A673 (cell line): ENCODE data around the gene ZNF570. TPM values are rescaled to one million over a fixed set of nuclear protein-coding genes. Genes with fewer than 3 reads are reported as not detected.

Experiments
- BruUV-seq: library from RNA; stranded (reverse); fragments of 400-500 nt; replicated peaks from 2 replicates; lab custom pipeline; 2021; lab: Mats Ljungman, UMichigan
- CTCF ChIA-PET: fragments of 300-600 bp; sonication (Branson Sonifier 250); formaldehyde crosslinking; loops from one replicate; lab custom pipeline; 2022; ENCODE audit warnings: antibody characterized with exemption; lab: Charles Lee
- POLR2A ChIA-PET: fragments of 300-600 bp; sonication (Branson Sonifier 250); formaldehyde crosslinking; loops from one replicate; lab custom pipeline; 2022; ENCODE audit warnings: antibody characterized with exemption; ENCODE audit not compliant: low non-redundant PET; lab: Charles Lee
- DNase-seq: peaks from one replicate; pipeline ENCODE4 v3.0.0-alpha.2; 2015; ENCODE audit warnings: low spot score
- H3K27ac ChIP-seq: fragments of 200-600 bp; sonication (generic); 2 replicates; pipeline ENCODE4 v1.5.1; 2016; ENCODE audit warnings: mixed run types, low read depth, mild to moderate bottlenecking, mixed read lengths, antibody characterized with exemption, low read length; ENCODE audit not compliant: poor library complexity, severe bottlenecking
- H3K27me3 ChIP-seq: fragments of 200-600 bp; sonication (generic); replicated peaks from 2 replicates; pipeline ENCODE4 v1.6.1; 2017; ENCODE audit warnings: mixed run types, low read depth, mild to moderate bottlenecking, mixed read lengths, antibody characterized with exemption, low read length; ENCODE audit not compliant: insufficient read depth, poor library complexity
- H3K36me3 ChIP-seq: fragments of 200-600 bp; sonication (generic); 2 replicates; pipeline ENCODE4 v1.6.1; 2016; ENCODE audit warnings: mixed run types, mild to moderate bottlenecking, mixed read lengths, antibody characterized with exemption, low read length; ENCODE audit not compliant: insufficient read depth, poor library complexity, severe bottlenecking
- H3K4me1 ChIP-seq: fragments of 200-600 bp; sonication (generic); 2 replicates; pipeline ENCODE4 v1.6.1; 2017; ENCODE audit warnings: mixed run types, mild to moderate bottlenecking, mixed read lengths, antibody characterized with exemption, low read length; ENCODE audit not compliant: insufficient read depth, poor library complexity, severe bottlenecking
- H3K4me3 ChIP-seq: fragments of 200-600 bp; sonication (generic); 2 replicates; pipeline ENCODE4 v1.5.1; 2016; ENCODE audit warnings: low read depth, mixed run types, mild to moderate bottlenecking, mixed read lengths, low read length; ENCODE audit not compliant: poor library complexity, severe bottlenecking
- H3K9me3 ChIP-seq: fragments of 200-600 bp; sonication (generic); 2 replicates; pipeline ENCODE4 v1.6.1; 2016; ENCODE audit warnings: mixed run types, low read depth, mild to moderate bottlenecking, mixed read lengths, antibody characterized with exemption, low read length; ENCODE audit not compliant: poor library complexity, severe bottlenecking
- EZH2 ChIP-seq: fragments of 200-600 bp; sonication (generic); IDR thresholded peaks from 2 replicates; pipeline ENCODE4 v1.6.1; 2017; ENCODE audit warnings: borderline replicate concordance, low read depth, mild to moderate bottlenecking, mixed read lengths, antibody characterized with exemption, low read length; ENCODE audit not compliant: poor library complexity, severe bottlenecking
- intact Hi-C: fragments of 100-400 bp; cut with micrococcal nuclease; formaldehyde crosslinking; loops from one replicate; pipeline ENCODE4 v1.10.0; 2022; ENCODE audit not compliant: unreplicated experiment
- total RNA-seq: library from RNA; stranded (reverse); gene quantifications from 2 replicates; pipeline ENCODE4 v1.2.3, GENCODE V29; 2021
- TF ChIP-seq, protein P1 (sequence below): fragments of 300-800, 200-600 bp; sonication (generic); conservative IDR thresholded peaks from 2 replicates; pipeline ENCODE4 v1.5.1; 2017; ENCODE audit warnings: low read depth, mild to moderate bottlenecking, antibody characterized with exemption, low read length, moderate library complexity, mixed read lengths

Gene ZNF570
- total RNA-seq, 1 experiment from 2014 or later = 5.4 TPM

DNA sequence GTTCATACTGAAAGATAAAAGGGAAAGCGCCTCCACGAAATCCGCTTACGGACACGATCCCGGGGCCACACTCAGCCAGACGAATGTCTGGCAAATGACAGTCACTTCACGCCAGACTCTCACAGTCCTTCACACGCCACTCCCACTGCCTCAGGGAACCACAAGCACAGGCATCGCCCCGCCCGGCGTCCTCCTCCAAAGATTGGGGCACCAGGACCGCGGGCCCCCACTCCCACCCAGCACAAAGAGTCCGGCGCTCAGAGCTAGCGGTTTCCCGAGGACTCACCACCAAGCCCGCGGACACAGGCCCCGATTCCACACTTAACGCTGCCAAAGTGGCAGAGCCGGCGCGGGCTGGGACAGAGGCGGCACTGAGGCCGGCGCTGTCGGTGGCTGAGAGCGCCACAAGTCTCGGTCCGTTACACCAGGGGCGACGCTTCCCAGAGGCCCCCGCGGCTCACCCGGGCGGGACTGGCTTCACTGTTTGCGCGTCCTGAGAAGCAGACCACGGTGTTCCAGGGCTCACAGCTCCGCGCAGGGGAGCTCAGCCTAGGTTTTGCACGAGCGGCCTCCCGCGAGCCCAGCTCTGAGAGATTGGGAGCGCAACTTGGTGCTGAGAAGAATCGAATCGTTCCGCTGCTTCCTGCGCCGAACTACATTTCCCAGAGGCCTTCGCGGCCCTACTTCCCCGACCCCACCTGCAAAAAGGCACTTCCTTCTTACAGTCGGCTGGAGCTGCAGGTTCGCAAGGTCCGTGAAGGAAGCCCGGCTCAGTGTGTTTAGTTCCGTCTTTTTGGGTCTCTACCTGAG lies 2.2 kb upstream of the ZNF570 start, which contains the start of gene ZNF569:
Gene ZNF569, minus strand, starts transcription at position 647 of the 810 bp plus-strand sequence. CDS start 22,523 bp downstream, outside the sequence.
- H3K4me1 ChIP-seq = peaks cover 2% of the 10 kb centered on the region
- H3K9me3 ChIP-seq = peaks cover 16% of the 10 kb centered on the region
- TF ChIP-seq, protein P1, sequence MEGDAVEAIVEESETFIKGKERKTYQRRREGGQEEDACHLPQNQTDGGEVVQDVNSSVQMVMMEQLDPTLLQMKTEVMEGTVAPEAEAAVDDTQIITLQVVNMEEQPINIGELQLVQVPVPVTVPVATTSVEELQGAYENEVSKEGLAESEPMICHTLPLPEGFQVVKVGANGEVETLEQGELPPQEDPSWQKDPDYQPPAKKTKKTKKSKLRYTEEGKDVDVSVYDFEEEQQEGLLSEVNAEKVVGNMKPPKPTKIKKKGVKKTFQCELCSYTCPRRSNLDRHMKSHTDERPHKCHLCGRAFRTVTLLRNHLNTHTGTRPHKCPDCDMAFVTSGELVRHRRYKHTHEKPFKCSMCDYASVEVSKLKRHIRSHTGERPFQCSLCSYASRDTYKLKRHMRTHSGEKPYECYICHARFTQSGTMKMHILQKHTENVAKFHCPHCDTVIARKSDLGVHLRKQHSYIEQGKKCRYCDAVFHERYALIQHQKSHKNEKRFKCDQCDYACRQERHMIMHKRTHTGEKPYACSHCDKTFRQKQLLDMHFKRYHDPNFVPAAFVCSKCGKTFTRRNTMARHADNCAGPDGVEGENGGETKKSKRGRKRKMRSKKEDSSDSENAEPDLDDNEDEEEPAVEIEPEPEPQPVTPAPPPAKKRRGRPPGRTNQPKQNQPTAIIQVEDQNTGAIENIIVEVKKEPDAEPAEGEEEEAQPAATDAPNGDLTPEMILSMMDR = no peak
- no peak for TF ChIP-seq EZH2
- ChIA-PET POLR2A (no interaction called here), CTCF (no interaction called here)
- peaks cover 17% of the 10 kb centered on the region for H3K36me3 ChIP-seq
- no TSS peak for BruUV-seq
- peak; percentile 94 for DNase-seq
- H3K4me3 ChIP-seq = peak within 1 kb of the TSS; percentile 70
- no peaks in the 10 kb centered on the region for H3K27me3 ChIP-seq
- H3K27ac ChIP-seq = peak within 1 kb of the TSS; percentile 87
- intact Hi-C loops = no loop called here

GRCh38 chr19:37467608-37468090 lies 1.5 kb upstream of the ZNF570 start:
- TF ChIP-seq, protein P1 = no peak
- TF ChIP-seq EZH2 = no peak
- POLR2A ChIA-PET = no interaction called here
- BruUV-seq = no TSS peak

DNA sequence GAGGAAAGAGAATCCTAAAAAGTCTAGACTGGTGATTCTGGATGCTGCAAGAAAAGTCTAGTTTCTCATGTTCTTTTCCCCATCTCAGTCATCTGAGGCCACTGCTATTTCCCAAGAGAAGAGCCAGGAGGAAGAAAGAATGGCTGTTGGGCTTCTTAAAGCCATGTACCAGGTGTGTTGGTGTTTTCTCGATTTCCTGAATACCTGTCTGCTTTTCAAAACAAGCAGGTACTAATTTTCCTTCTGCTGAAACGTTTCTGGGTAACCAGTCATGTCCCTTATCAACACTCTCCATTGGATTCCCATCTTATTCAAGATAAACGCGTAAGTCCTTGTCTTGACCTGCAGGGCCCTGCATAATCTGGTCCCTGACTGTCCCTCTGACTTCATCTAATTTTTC lies 1.1 kb downstream of the ZNF570 start:
- H3K36me3 ChIP-seq = peaks cover 1% of the 10 kb centered on the region
- POLR2A ChIA-PET = interaction anchor here (0.6 kb wide), 1 partner anchor 897 kb away, joined by 18 read pairs; no protein-coding TSS in a partner anchor
- DNase-seq = no peak
- TF ChIP-seq, protein P1 = no peak
- TF ChIP-seq EZH2 = no peak
- no peaks in the 10 kb centered on the region for H3K27me3 ChIP-seq
- no peak overlapping the region for H3K27ac ChIP-seq
- BruUV-seq = no TSS peak
- H3K4me3 ChIP-seq = peak overlapping the region; percentile 65
- intact Hi-C loops = no loop called here
- peaks cover 2% of the 10 kb centered on the region for H3K4me1 ChIP-seq
- CTCF ChIA-PET = interaction anchor here (0.6 kb wide), 1 partner anchor 1066 kb away, joined by 3 read pairs; no protein-coding TSS in a partner anchor
- H3K9me3 ChIP-seq = peaks cover 17% of the 10 kb centered on the region

More at GRCh38 chr19:37467608-37468090, 1.5 kb upstream of the ZNF570 start:
- Histone ChIP-seq H3K9me3 (peaks cover 19% of the 10 kb centered on the region), H3K27me3 (no peaks in the 10 kb centered on the region), H3K4me1 (peaks cover 2% of the 10 kb centered on the region), H3K36me3 (peaks cover 14% of the 10 kb centered on the region), H3K27ac (peak overlapping the region; percentile 87), H3K4me3 (peak overlapping the region; percentile 70)
- intact Hi-C loops = no loop called here
- no peak for DNase-seq
- CTCF ChIA-PET = no interaction called here
